ENCODE results near the gene MAGI3.
"Not testable (repeated sequence)": the region's sequence is repeated elsewhere in the genome, so short reads cannot be mapped to it uniquely, and the experiment has no call there.

Gene MAGI3

DNA sequence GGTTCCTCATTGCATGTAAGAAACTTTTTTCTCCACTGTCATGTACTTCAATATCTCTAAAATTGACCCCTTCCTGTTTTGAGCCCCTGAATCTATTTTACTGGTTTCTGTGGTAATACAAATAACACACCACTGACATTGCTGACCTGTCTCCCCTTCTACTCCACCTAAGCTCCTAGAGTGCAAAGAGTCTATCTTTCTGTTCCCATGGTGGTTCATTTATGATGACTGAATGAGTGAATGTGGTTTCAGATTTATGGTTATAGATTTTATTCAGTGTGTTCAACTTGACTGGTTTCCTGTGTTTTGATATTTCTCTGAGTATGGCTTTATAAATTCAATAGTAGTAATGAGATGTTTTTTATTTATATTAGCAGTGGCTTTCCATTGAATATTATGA is 127.7 kb downstream of the MAGI3 start:
- DNase-seq (ENCODE audit: low read depth): no peak

DNA sequence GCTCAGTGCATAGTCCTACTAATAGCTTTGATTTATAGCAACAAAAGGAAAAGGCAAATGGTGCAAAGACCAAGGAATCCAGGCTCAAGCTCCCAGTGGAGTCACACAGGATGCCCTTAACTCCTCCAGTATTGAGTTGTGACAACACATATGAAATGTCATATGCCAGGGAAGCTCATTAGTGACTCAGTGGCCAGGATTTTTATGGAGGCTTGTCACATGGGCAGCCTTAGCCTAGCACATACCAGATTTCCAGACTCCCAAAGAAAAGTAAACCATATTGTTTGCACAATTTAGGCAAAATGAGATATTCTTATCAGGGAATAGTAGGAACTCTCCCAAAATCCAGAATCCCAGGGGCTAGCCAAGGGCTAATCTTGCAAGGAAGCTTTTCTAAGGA is 129.2 kb downstream of the MAGI3 start:
- no peak for DNase-seq (ENCODE audit: low read depth)

DNA sequence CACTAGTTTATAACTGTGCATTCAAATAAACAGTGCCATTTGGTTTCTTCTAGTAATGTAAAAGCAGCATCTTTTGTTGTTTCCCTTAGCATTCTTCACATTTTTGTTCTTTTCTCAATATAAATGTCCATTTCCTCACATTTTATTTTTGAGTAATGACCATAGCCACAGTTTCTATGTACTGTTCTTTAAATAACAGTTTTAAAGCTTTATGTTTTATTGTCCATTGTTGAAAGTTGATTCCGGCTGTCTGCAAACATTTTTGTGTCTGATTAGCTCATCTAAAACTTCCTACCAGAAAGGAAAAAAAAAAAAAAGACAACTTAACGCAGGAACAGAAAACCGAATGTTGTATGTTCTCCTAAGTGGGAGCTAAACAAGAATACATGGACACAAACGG is 139.7 kb downstream of the MAGI3 start:
- no peak for DNase-seq (ENCODE audit: low read depth)

DNA sequence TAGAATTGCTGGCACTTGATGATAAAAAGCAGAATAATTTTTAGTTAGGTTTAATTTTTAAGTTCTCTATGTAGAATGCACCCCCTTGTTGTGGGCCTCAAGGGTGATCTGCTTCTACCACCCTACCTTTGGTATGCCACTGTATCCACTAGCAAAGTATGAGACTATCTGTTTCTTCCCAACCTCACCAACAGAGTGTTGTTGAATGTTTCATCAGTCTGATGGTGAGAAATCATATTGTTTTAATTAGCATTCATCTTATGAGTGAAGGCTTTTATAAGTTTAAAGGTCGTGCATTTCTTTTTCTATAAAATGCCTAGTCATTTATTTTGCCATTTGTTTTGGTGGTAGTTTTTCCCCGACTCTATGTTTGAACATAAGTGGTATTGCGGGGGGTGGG is 141.0 kb downstream of the MAGI3 start:
- no peak for DNase-seq (ENCODE audit: low read depth)

DNA sequence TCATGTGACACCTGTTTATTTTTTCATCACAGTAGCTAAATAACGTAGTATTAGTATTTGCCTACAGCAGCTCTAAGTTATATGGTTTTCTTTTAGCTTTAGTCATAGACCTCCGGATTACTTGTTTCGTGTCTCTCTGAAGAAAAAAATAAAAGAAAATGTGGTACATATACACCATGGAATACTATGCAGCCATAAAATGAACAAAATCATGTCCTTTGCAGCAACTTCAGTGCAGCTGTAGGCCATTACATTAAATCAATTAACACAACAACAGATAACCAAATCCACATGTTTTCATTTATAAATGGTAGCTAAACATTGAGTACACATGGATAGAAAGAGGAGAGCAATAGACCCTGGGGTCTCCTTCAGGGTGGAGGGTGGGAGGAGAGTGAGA is 142.7 kb downstream of the MAGI3 start:
- DNase-seq (ENCODE audit: low read depth): no peak

DNA sequence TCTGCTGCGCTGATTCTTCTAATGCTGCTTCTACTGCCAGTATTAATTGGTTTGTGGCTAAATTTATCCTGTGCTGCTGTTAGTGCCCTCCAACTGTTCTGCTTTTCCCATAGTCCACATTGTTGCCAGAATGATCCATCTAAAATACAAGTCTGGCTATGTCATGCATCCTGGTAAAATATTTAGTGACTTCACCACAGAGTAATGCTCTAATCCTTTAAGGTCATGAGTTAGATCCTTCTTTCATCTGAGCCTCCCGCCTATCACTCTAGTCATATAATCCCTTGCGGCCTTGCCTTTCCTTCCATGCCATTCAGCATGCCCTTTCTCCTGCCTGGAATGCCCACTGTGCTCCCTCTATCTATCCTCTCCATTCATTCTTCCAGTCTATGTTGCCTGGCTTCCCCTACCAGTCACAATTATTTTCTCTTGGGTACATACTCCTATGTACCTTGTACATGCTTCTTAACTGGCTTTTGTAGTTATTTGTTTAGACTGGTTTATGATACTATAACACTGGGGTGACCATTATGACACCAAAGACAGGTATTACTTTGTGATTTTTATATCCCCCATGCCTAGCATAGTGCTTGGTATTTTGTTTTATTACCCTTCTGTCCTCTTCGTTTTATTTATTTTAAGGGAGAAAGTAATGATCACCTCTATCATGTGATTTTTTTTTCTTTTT is 144.0 kb downstream of the MAGI3 start:
- DNase-seq (ENCODE audit: low read depth): no peak

DNA sequence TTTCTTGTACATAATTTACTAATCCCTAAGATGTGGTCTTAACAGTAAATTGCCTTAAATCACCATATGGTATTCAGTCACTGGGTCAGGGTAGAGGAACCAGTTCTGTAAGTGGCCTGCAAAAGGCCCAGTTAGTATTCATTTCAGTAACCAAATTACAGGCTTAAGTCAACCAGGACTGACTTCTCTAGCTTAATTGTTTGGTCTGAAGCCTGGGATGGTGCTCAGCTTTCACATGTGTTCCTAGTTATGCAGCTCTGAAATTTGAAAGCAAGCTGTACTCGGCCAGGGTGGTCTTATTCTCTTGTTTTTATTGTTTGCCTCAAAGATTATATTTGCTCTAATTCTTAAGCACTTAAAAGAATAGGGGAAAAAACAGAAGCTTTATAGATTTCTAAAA is 144.6 kb downstream of the MAGI3 start:
- no peak for DNase-seq (ENCODE audit: low read depth)

DNA sequence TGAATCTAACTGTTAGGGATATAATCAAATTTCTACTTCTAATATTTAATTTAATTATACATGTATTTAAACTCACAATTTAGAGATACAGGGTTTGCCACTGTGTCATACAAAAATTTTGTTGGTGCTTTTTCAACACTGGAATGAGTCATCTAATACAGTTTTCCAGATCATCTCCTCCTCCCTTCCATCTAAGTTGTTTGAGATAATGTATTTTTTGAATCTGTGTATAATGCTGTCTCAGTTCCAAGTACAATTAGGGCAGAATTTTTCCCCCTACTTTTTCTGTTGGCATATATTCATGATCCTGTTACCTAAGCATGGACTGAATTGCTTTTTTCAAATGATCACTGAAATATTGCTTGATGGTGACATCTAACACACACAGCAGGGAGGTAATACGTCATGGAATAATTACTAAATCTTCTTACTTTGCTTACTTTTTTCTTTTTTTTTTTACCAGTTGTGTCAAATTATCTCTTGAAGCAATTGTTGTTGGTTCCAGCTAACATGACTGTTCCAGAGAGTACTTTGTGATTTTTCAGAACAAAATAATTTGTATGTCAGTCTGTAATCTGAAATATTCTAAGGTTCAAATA is 146.0 kb downstream of the MAGI3 start:
- no peak for DNase-seq (ENCODE audit: low read depth)

DNA sequence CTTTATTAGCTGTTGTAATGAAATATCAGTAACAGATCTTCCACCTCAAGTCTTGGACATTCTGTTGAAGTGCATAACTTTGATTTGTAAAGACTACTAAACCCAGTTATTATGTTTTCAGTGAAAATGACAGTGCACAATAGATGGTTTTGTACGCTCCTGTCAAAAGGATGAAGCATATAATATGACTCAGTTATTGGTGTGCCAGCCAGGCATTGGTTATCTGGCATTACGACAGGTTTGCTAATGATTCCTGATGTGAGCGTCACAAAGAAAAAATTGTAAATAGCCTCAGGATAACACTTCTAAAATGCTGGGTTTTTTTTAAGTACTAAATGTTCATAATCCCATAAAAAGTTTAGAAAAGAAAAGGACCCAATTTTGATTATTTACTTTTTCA is 147.9 kb downstream of the MAGI3 start:
- no peak for DNase-seq (ENCODE audit: low read depth)

DNA sequence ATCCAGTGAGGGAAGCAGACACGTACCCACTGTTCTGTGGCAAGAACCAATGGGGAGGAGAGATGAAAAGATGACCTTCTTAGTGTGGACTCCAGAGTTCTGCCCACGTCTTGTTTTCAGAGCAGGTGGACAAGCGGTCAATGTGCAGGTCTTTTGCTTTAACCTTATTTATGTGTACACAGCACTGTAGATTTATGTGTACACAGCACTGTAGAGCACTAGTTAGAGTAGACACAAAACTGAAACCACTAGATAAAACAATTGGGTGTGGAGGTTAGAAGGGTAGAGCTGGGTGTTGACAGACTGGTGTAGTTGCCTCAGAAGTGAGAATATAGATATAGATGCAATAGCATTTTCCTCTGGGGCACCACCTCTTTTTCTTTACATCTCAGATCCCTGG is 150.0 kb downstream of the MAGI3 start:
- DNase-seq (ENCODE audit: low read depth): no peak

DNA sequence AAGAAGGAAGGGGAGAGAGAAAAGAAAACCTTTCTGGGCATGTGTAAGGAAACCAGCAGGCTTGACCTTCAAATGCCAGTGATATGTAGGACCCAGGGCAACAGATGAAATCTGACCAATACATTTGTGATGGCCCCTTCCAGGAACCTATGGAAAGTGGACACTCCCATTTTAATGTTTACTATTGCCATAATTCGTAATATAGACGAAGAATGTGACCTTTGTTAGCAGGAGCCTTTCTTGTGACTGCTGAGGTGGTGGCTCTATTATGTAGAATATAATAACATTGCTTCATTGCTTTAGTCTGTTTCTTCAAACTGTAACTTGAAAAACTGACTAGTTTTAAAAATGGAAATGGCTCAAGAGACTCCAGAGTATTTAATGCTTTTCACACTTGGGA is 150.8 kb downstream of the MAGI3 start:
- no peak for DNase-seq (ENCODE audit: low read depth)

DNA sequence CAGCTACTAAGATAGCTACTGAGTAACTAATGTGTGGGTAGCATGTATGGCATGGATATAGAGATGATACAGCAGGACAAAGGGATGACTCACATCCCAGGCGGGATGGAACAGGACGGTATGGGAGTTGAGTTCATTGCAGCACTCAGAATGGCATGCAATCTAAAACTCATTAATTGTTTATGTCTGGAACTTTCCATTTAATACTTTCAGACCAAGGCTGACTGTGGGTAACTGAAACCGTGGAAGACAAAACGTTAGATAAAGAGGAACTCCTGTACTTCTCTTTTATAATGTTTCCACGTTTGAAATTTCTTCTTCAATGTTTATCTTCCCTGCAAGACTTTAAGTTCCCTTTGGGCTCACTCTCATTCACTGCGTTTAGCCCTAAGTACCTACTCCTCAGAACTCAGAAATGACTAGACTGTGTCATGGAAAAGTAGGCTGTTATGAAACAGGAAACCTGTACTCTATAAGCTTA is 151.9 kb downstream of the MAGI3 start:
- DNase-seq (ENCODE audit: low read depth): no peak

DNA sequence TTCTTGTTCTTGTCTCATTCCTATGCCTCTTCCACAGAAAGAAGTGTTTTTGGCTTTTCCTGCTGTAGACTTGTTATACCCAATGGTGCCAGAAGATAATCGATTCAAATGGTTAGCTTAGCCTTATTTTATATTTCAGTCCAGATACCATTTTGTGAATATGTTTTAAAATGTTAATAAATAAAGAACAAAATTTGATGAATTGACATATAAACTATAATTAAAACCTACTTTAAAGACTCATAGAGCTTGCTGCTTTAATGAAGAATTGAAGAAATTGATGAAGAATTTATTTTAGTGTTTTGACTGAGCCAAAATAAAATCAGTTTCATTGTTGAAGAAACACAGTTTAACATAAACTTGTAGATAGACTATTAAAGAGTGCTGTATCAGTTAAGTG is 152.8 kb downstream of the MAGI3 start:
- no peak for DNase-seq (ENCODE audit: low read depth)

DNA sequence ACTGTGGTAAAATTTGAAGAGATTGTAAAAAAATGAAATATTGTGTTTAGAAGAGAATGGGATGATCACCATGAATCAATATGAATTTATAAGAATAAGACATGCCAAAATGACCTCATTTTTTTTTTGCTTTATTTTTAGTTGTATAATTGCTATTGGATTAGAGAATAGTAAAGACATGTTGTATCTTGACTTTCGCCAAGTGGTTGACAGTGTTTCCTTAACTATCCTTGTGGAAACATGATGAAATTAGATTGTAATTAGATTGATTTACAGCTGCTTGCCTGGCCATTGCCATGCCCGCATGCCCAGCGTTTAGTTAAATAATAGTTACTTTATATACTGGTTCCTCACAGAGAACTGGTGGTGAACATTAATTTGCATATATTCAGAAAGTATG is 154.9 kb downstream of the MAGI3 start:
- no peak for DNase-seq (ENCODE audit: low read depth)

DNA sequence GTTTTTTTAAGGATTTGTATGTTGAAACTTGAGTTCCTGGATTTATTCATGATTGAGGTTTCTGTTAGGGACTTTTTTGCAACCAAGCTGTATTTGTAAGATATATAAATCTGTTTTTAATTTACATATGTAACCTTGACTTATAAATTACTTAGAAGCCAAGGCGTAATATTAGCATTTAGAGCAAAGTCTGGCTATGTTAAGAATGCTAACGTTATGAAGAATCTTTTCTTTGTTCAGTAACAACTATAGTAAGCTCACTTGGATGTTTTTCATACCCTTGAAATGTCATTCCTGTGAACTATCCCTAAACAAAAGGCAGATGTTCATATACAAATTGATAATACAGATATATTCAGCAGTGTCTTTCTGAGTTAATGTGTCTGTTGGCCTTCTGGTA is 155.3 kb downstream of the MAGI3 start:
- no peak for DNase-seq (ENCODE audit: low read depth)

DNA sequence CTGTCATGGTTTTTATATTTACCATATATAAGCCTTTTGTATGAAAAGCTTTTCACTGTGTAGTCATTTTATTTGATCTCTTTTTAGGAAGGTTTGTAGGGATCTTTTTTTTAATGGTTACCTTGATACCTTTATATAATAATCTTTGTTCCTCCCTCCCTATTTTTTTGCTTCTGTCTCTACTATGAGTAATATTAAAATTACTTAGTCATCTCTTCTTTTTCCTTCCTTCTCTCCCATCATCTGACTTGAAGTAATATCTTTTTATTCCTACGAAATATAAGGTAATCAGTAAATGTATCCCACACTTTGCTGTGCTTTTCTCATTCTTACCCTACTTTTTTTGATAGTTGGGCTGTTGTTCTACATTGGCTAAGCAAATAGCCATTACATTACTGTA is 161.4 kb downstream of the MAGI3 start:
- no peak for DNase-seq (ENCODE audit: low read depth)

DNA sequence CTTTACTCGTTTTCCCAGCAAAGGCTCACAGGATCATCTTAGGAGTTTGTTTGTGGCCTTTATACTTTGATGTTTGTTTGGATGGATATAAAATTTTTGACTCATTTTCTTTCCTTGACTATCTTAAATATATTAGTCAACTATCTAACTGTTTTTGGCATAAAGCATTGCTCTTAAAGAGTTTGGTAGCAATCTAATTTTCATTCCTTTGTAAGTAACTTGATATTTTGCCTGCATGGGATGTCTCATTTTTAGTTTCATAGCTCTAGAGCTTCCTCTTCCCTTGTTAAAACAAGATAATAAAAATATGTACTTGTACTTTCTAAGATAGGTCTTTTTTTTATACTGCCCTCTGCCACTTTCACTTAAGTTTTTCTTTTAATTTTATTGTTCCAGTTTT is 161.9 kb downstream of the MAGI3 start:
- DNase-seq (ENCODE audit: low read depth): no peak

DNA sequence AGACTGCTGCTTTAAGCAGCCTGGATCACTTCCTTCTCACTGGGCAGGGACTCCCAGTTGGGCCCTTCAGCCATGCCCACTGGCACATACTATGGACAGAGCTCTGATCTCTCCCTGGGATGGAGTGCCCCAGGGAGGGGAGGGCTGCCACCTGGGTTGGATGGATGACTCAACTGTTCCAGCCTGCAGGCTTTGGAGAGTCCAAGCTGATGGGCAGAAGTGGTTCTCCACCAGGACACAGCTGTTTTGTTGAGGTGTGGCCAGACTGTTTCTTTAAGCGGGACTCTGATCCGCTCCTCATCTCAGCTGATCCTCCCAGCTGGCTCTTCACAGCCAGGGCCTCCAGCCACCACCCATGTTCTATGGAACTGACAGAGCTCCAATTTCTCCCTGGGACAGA is 166.9 kb downstream of the MAGI3 start:
- DNase-seq (ENCODE audit: low read depth): no peak

DNA sequence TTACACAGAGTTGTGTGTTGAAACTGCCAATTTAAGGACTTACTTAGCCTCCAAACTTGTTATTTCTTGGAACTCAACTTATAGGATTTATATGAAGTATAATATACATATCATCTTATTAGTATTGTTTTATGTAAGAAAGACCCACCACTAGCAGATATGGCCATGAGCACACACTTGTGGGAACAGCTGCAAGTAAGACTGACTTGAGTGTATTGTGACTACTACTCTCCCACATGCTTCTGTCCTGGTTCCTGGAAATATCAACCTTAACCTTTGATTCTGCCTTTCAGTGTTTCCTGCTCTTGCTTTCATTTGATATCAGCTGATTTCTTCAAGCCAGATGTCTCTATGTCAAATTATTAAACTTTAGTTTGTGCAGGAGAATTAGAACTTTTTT is 175.3 kb downstream of the MAGI3 start:
- DNase-seq (ENCODE audit: low read depth): no peak

DNA sequence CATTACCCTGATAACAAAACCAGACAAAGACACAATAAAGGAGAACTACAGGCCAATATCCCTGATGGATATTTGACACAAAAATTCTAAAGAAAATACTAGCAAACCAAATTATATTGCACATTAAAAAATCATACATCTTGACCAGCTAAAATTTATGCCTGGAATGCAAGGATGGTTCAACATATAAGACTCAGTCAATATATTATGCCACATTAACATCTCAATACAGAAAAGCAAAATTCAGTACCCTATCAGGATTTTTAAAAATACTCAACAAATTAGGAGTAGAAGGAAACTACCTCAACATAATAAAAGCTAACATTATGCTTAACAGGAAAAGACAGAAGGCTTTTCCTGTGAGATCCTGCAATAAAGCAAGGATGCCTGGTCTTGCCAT is 177.1 kb downstream of the MAGI3 start:
- no peak for DNase-seq (ENCODE audit: low read depth)

DNA sequence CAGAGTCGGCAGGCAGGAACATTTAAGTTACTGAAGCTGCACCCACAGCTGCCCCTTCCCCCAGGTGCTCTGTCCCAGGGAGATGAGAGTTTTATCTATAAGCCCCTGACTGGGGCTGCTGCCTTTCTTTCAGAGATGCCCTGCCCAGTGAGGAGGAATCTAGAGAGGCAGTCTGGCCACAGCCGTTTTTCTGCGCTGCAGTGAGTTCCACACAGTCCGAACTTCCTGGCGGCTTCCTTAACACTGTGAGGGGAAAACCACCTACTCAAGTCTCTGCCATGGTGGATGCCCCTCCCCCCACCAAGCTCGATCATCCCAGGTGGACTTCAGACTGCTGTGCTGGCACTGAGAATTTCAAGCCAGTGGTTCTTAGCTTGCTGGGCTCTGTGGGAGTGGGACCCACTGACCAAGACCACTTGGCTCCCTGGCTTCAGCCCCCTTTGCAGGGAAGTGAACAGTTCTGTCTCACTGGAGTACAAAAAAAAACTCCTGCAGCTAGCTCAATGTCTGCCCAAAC is 185.5 kb downstream of the MAGI3 start:
- not testable (repeated sequence) for DNase-seq (ENCODE audit: low read depth)

DNA sequence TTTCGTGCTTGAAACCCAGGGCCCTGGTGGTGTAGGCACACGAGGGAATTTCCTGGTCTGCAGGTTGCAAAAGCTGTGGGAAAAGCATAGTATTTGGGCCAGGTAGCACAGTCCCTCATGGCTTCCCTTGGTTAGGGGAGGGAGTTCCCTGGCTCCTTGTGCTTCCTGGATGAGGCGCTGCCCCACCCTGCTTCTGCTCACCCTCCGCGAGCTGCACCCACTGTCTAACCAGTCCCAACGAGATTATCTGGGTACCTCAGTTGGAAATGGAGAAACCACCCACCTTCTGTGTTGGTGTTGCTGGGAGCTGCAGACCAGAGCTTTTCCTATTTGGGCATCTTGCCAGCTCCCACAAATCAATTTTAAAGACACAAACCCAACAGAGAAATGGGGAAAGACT is 186.0 kb downstream of the MAGI3 start:
- DNase-seq (ENCODE audit: low read depth): no peak

DNA sequence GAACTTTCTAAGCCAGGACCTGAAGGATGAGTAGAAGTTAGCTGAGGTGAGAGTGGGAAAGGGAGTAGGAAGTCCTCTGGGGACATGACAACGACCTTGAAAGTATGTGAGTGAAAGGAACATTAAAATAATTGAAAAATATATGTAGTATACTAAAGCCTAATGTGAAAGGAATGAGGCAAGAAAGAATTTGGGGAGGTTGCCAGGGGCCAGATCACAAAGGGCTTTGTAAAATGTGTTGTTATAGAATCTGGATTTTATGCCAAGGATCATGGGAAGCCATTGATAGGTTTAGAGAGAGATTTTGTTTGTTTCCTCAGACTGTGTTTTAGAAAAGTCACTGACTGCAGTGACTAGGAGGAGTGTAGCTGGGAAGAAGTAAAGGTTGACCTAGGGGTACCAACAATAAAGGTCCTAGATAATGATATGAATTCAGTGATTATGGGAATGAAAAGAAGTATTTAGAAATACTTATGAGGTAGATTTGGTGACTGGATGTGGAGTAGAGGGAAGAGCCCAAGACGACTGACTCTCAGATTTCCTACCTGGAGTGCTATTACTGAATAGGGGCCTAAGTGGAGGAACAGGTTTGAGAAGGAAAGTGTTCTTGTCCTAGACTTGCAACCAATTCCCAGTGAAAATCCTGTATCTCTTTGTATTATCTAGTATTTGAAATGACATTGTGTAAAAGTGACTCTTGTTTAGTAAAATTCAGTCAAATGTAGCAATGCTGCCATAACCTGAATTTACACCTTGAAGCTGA is 189.1 kb downstream of the MAGI3 start:
- DNase-seq (ENCODE audit: low read depth): no peak
